ENCODE results near the gene EVX2. TPM values are rescaled to one million over a fixed set of nuclear protein-coding genes. Genes with fewer than 3 reads are reported as not detected.

Gene EVX2
- total RNA-seq, 1 donor from 2014 or later: not detected

- no peak overlapping the region for H3K4me3 ChIP-seq (ENCODE audit: low read depth, low read length)
- TF ChIP-seq CTCF (conservative IDR thresholded peaks at IDR 0.05; ENCODE audit: low read depth, low read length): no peak
- no peak for DNase-seq (ENCODE audit: low read depth)
Measured at GRCh38 chr2:176027806-176028205, 56.0 kb downstream of the EVX2 start.

Other genes starting within 250 kb of the EVX2 start
- gene LNPK, start 81.7 kb downstream of the EVX2 start, total RNA-seq: 21.0 and 22.5 TPM in 2 replicates
- gene HOXD13, start 8.8 kb upstream of the EVX2 start, total RNA-seq: not detected in 2 replicates
- not detected in 2 replicates for gene HOXD12, start 15.8 kb upstream of the EVX2 start, total RNA-seq
- gene HOXD11, start 23.3 kb upstream of the EVX2 start, total RNA-seq: 17.5 and 25.1 TPM in 2 replicates
- 14.3 and 18.8 TPM in 2 replicates for gene HOXD10, start 32.8 kb upstream of the EVX2 start, total RNA-seq
- gene HOXD9, start 38.8 kb upstream of the EVX2 start, total RNA-seq: 9.8 and 11.5 TPM in 2 replicates
- gene HOXD8, start 45.7 kb upstream of the EVX2 start, total RNA-seq: 18.0 and 26.5 TPM in 2 replicates
- 26.0 and 28.0 TPM in 2 replicates for gene HOXD4, start 67.6 kb upstream of the EVX2 start, total RNA-seq
- 8.2 and 9.4 TPM in 2 replicates for gene HOXD3, start 73.3 kb upstream of the EVX2 start, total RNA-seq
- 9.3 and 10.2 TPM in 2 replicates for gene HOXD1, start 104.7 kb upstream of the EVX2 start, total RNA-seq
- gene MTX2, start 185.5 kb upstream of the EVX2 start, total RNA-seq: 52.2 and 61.1 TPM in 2 replicates

Measured in epithelial cell of proximal tubule (primary cell).